WTC11 (cell line): ENCODE results near the gene STX8.

Experiments used
- CBFB ChIP-seq: sonication (generic); formaldehyde crosslinking; IDR thresholded peaks from 2 replicates; pipeline ENCODE4 v1.8.1; 2022; ENCODE audit warnings: mild to moderate bottlenecking, low read depth, missing genetic modification reagents
- ESRRA ChIP-seq: sonication (generic); formaldehyde crosslinking; IDR thresholded peaks from 2 replicates; pipeline ENCODE4 v1.8.1; 2022; ENCODE audit warnings: mild to moderate bottlenecking, missing genetic modification reagents, borderline replicate concordance
- IRF2 ChIP-seq: sonication (generic); formaldehyde crosslinking; IDR thresholded peaks from 2 replicates; pipeline ENCODE4 v1.8.0; 2022; ENCODE audit warnings: low read depth, missing genetic modification reagents, borderline replicate concordance
- NFYB ChIP-seq: sonication (generic); formaldehyde crosslinking; conservative IDR thresholded peaks from 2 replicates; pipeline ENCODE4 v1.8.0; 2022; ENCODE audit warnings: low read depth, missing genetic modification reagents
- SOX15 ChIP-seq: fragments of 250-450 bp; sonication (Bioruptor Pico); IDR thresholded peaks from 2 replicates; pipeline ENCODE4 v1.9.0; 2021; ENCODE audit warnings: mild to moderate bottlenecking
- TEAD4 ChIP-seq: sonication (generic); formaldehyde crosslinking; IDR thresholded peaks from 2 replicates; pipeline ENCODE4 v1.8.0; 2022; ENCODE audit warnings: mild to moderate bottlenecking, missing genetic modification reagents
- TF ChIP-seq, protein P1 (sequence below): fragments of 200-600 bp; IDR thresholded peaks from 2 replicates; pipeline ENCODE4 v1.8.0; 2022; ENCODE audit warnings: antibody characterized with exemption
- TF ChIP-seq, protein P2 (sequence below): sonication (generic); formaldehyde crosslinking; IDR thresholded peaks from 2 replicates; pipeline ENCODE4 v1.8.1; 2023; ENCODE audit warnings: mild to moderate bottlenecking, missing genetic modification reagents, moderate library complexity
- TF ChIP-seq, protein P3 (sequence below): sonication (generic); formaldehyde crosslinking; IDR thresholded peaks from 2 replicates; pipeline ENCODE4 v1.8.1; 2023; ENCODE audit warnings: mild to moderate bottlenecking, missing genetic modification reagents, moderate library complexity
- TF ChIP-seq, protein P4 (sequence below): sonication (generic); formaldehyde crosslinking; IDR thresholded peaks from 2 replicates; pipeline ENCODE4 v1.8.1; 2022; ENCODE audit warnings: low read depth, missing genetic modification reagents, borderline replicate concordance

DNA sequence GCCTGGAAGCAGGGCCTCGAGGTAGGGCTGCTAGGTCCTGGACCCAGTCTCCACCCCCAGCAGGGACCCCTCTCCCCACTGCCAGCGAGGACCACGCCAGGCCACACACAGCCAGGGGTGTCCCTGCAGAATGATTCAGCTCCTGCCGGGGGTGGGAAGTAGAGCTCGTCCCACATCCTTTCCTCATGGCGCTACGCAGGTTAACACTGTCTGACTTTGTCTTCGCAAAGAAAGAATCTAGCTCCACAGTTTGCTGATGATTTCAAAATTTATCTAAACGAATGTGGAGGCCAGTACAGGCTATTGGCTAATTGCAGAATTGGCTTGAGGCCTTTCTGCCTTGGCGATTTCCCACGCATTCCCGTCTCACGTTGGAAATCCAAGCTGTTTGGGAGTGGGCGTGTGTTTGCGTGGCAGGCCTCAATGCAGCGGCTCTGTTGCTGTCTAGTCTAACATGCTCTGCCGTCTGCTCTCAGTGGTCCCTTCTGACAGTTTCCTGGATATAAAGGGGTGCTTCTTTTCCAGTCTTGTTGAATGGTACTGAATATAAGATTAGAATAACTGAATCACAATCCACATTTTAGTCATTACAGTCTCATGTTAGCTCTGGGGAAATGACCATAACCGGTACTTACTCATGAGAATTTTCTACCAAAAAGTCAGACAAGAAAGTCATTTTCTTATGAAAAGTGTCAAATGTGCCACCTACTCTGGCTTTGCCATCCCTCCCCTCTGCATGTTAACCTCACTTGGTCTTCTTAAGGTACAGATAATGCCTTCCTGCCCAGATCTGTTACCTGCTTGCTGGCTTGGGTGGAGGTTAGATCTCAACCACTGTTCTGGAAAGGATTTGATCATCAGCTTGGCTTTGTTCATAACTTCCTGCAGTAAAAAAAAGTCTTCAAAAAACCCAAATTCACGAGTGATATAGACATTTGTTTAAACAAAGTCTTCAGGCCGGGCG is 301.9 kb downstream of the STX8 start:
- TF ChIP-seq, protein P1, sequence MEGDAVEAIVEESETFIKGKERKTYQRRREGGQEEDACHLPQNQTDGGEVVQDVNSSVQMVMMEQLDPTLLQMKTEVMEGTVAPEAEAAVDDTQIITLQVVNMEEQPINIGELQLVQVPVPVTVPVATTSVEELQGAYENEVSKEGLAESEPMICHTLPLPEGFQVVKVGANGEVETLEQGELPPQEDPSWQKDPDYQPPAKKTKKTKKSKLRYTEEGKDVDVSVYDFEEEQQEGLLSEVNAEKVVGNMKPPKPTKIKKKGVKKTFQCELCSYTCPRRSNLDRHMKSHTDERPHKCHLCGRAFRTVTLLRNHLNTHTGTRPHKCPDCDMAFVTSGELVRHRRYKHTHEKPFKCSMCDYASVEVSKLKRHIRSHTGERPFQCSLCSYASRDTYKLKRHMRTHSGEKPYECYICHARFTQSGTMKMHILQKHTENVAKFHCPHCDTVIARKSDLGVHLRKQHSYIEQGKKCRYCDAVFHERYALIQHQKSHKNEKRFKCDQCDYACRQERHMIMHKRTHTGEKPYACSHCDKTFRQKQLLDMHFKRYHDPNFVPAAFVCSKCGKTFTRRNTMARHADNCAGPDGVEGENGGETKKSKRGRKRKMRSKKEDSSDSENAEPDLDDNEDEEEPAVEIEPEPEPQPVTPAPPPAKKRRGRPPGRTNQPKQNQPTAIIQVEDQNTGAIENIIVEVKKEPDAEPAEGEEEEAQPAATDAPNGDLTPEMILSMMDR = no peak
- TF ChIP-seq, protein P2, sequence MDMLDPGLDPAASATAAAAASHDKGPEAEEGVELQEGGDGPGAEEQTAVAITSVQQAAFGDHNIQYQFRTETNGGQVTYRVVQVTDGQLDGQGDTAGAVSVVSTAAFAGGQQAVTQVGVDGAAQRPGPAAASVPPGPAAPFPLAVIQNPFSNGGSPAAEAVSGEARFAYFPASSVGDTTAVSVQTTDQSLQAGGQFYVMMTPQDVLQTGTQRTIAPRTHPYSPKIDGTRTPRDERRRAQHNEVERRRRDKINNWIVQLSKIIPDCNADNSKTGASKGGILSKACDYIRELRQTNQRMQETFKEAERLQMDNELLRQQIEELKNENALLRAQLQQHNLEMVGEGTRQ = no peak
- no peak for TF ChIP-seq ESRRA (CRISPR knock-in tag)
- no peak for TF ChIP-seq CBFB (CRISPR knock-in tag)
- no peak for TF ChIP-seq IRF2 (CRISPR knock-in tag)
- TF ChIP-seq TEAD4 (CRISPR knock-in tag) = no peak
- TF ChIP-seq, protein P3, sequence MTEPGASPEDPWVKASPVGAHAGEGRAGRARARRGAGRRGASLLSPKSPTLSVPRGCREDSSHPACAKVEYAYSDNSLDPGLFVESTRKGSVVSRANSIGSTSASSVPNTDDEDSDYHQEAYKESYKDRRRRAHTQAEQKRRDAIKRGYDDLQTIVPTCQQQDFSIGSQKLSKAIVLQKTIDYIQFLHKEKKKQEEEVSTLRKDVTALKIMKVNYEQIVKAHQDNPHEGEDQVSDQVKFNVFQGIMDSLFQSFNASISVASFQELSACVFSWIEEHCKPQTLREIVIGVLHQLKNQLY = no peak
- no peak for TF ChIP-seq NFYB (CRISPR knock-in tag)
- TF ChIP-seq, protein P4, sequence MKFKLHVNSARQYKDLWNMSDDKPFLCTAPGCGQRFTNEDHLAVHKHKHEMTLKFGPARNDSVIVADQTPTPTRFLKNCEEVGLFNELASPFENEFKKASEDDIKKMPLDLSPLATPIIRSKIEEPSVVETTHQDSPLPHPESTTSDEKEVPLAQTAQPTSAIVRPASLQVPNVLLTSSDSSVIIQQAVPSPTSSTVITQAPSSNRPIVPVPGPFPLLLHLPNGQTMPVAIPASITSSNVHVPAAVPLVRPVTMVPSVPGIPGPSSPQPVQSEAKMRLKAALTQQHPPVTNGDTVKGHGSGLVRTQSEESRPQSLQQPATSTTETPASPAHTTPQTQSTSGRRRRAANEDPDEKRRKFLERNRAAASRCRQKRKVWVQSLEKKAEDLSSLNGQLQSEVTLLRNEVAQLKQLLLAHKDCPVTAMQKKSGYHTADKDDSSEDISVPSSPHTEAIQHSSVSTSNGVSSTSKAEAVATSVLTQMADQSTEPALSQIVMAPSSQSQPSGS (CRISPR knock-in tag) = no peak
- TF ChIP-seq SOX15 (CRISPR knock-in tag) = no peak
